HG03460 (cell line): ENCODE data around the gene LOC128125822.
A peak's percentile ranks its signal among the peaks of the same experiment; 100 is the strongest.

Experiments
- ATAC-seq: cut with Tn5 transposase; IDR thresholded peaks from one replicate; pipeline ENCODE4 v1.9.1; 2021; ENCODE audit not compliant: unreplicated experiment

LOC128125822 gene

GRCh38 chr6:63554782-63555181, 17.5 kb upstream of the LOC128125822 start:
- ATAC-seq, result no peak

GRCh38 chr6:63556369-63556768, 15.9 kb upstream of the LOC128125822 start:
- ATAC-seq, result no peak

DNA sequence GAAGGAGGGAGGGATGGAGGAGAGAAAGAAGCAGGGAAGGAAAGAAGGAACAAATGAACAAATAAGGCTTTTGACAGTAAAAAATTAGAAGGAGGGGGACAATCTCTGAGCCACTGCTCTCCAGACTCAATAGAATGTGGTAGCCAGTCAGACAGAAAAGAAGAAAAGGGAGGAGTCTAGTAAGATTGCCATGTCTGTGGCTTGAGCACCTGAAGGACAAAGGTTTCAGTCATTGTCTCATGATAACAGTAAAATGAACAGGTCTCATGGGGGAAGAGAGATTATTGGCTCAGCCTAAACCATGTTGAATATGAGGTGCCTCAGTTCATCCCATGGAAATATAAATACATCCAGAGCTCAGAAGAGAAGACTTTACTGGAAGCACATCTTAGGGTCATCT, 14.0 kb upstream of the LOC128125822 start:
- no peak for ATAC-seq

GRCh38 chr6:63560801-63561287, 11.4 kb upstream of the LOC128125822 start:
- ATAC-seq, result no peak

DNA sequence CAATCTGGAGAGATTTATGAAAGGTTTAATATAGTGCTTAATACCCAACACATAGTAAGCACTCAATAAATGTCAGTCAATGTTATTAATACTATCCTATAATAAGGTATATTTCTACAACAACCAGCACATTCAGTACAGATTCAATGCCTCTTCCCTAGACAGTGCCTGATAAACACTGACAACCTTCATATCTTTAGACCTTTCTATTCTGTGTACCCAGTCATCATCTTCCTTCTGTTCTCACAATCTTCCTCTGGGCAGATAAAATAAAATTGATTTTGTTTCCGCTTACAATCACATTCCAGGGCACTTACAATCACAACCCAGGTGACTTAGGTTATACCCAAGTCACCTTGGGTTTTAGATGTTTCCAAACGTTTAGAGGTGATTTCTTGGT, 11.0 kb upstream of the LOC128125822 start:
- no peak for ATAC-seq

DNA sequence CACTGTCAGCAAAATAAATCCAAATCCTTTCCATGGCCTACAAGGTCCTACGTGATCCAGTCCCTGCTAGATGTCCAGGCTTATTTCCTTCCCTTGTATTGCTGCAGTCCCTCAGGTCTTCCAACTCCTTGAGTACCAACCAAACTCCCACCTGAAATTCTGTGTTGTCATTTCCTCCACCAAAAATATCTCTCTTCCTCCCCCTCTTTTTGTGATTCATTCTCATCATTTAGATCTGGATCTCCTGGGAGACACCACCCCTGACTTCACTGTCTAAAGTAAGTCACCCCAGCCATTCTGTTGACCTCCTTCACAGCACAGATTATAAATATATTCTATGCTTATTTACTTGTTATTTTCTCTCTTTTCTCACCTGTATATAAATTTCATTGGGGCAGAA, 9.0 kb upstream of the LOC128125822 start:
- ATAC-seq, result no peak

DNA sequence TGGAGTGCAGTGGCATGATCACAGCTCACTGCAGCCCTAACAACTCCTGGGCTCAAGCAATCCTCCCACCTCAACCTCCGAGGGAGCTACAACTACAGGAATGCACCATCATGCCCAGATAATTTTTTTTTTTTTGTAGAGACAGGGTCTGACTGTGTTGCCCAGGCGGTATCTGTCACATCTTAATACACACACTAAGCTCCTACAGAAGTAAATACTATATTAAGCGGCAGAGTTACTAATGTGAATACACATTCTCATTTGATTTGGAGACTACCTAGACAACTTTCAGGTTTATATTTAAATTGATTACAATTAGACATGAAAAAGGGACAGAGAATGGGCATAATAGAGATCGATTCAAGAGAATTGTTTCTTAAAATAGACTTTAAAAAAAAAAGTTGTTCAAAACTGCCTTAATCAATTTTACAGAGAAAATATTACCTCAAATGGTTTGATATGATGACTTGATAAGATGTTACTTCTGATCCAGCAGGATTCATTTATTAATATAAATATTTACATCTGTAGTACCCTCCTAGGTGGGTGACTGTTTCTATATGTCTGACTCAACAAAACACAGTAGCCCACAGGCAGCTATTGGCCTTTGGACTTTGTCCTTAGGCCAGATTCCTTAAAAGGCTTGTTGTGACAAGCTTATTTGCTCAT, 7.1 kb upstream of the LOC128125822 start:
- no peak for ATAC-seq

GRCh38 chr6:63565727-63566596, 6.3 kb upstream of the LOC128125822 start:
- ATAC-seq, result no peak

- no peak for ATAC-seq
Observed at GRCh38 chr6:63567966-63568365, 4.3 kb upstream of the LOC128125822 start.

GRCh38 chr6:63571361-63572043, 778 bp upstream of the LOC128125822 start:
- no peak for ATAC-seq

- ATAC-seq, result peak; percentile 3
Observed at GRCh38 chr6:63572747-63573075, 431 bp downstream of the LOC128125822 start.

DNA sequence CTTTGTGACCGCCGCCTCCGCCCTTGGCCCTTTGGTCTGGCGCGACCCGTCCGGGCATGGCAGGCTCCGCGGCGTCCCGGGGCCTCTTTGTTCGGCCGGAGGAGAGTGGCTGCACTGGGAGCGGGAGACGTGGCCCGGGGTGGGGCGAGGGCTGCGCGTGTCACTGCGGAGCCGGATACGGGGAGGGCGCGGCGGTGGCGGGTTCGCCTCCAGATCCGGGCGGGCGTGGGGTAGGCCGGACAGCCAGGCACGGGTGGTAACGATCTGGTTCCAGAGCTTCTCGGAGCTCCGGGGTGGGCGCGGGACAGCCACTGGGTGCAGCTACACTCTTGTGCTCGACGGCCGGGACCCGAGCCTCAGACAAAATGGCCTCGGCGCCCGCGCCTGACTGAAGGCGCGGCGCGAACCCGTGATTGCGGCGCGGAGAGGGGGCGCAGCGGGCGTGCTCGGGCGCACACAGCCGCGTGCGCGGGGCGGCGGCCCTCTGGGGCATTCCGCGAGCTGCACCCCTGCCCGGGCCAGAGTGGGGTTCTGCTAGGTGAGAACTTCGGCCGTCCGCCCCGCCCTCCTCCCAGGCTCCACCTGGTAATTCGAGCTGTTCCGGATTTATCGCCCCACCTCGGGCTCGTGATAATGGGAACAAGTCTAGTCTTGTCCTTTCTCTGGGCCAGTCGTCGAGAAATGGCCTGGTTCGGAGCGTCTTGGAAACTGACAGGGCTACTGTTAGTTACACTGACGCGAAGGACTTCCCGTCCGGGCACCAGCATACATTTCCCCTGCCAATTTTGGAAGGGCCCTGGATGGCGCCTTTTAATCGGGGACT, 1.0 kb downstream of the LOC128125822 start:
- peak; percentile 40 for ATAC-seq

DNA sequence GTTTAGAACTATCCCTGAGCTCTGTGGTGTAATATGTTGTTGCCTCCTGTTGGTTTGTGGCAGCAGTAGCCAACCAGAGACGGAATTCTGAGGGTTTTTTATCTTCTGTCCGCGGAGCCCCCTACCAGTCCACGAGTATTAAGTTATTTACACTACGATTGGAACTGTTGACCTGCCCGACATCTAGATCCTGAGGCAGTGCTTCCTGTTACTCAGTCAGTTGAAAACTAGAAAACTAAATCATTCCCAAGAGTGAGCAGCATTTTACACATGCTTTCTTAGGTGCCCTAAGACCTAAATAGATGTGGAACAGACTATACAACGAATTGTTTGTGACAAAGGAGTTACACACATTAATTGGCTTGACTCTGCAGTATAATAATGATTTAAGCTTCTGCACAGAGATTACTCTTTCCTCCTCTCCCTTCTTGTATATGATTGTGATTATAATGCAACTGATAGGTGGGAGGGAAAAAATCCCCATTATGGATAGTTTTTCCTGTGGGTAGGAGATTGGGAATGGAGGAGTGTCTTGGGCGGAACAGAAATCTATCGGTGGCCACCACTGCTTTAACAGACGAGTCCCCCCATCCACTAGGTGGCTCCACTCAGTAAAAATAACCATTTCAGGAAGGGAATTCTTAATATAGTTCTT, 1.7 kb downstream of the LOC128125822 start:
- ATAC-seq, result no peak

DNA sequence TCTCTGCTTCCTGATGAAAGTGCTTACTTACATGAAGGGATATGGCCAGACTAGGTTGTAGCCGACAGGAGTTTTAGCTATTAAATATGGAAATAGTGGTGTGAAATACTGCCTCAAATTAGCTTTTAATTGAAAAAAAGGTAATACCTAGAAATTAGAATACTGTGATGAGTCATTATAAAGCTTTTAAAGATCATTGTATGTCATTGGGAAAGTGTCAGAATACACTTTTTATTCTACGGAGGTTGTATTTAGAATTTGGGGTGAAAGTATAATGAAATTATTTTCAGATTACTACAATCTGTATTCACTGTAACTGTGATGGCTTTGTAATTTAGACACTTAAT, 2.2 kb downstream of the LOC128125822 start:
- no peak for ATAC-seq

DNA sequence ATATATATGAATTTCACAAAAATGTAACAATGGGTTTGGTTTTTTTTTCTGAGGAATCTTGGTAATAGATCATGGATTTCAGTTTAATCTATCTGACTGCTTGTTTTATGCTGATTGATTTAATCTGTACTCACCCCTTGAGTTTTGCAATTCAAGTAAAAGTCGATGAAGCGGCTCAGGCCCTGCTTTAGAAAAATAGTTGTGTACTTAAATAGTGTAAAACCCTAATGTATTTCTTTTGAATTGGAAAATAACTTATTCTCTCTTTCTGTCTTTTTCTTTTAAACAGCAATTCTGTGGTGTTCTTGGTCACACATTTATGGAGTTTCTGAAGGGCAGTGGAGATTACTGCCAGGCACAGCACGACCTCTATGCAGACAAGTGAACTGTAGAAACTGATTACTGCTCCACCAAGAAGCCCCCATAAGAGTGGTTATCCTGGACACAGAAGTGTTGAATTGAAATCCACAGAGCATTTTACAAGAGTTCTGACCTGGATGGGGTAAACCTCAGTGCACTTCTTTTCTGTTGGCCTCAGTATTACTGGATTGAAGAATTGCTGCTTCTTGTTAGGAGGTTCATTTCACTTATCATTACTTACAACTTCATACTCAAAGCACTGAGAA, 4.0 kb downstream of the LOC128125822 start:
- no peak for ATAC-seq

DNA sequence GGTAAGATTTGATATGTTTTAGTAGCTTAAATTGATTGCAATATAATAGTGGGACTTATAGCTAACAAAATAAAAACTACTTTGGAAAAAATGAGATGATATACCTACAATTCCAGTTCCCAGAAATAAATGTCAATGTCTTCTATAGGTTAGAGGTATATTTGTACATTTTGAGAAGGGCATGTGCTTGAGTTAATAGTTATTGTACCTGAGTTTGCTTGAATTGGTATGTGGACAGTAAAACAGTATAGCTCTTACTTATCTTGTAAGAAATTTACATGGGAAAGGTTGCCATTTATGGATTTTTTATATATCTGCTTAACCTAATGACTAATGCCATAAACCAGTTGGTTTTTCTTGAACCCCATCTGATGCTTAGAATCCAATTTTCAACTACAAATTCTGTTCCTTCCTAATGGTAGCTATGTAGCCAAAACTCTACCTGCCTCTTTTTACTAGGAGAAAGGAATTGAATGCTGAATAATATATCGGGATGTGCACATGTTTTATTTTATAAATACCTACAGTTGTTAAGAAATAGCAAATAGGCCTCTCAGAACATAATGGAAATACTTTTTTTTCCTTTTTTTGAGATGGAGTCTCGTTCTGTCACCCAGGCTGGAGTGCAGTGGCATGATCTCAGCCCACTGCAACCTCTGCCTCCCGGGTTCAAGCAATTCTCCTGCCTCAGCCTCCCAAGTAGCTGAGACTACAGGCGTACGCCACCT, 4.9 kb downstream of the LOC128125822 start:
- ATAC-seq, result no peak

DNA sequence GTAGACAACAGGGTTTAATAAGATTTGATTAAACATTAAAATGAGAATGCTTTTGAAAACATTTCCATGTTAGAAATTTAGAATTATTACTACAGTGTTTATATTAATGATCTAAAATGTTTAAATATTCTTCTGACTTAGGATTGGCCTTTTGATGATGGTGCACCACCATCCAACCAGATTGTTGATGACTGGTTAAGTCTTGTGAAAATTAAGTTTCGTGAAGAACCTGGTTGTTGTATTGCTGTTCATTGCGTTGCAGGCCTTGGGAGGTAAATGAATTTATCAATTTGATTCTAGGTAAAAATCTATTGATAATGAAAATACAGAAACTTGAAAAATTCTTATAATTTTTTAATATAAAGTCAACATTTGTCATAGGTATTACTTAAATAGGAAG, 6.5 kb downstream of the LOC128125822 start:
- no peak for ATAC-seq

DNA sequence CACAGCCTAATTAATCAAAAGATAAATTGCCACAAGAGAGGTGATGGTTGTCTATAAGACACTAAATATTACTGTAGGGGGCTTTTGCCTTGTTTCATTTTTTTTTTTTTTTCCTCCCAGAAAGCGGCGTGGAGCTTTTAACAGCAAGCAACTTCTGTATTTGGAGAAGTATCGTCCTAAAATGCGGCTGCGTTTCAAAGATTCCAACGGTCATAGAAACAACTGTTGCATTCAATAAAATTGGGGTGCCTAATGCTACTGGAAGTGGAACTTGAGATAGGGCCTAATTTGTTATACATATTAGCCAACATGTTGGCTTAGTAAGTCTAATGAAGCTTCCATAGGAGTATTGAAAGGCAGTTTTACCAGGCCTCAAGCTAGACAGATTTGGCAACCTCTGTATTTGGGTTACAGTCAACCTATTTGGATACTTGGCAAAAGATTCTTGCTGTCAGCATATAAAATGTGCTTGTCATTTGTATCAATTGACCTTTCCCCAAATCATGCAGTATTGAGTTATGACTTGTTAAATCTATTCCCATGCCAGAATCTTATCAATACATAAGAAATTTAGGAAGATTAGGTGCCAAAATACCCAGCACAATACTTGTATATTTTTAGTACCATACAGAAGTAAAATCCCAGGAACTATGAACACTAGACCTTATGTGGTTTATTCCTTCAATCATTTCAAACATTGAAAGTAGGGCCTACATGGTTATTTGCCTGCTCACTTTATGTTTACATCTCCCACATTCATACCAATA, 7.8 kb downstream of the LOC128125822 start:
- no peak for ATAC-seq

DNA sequence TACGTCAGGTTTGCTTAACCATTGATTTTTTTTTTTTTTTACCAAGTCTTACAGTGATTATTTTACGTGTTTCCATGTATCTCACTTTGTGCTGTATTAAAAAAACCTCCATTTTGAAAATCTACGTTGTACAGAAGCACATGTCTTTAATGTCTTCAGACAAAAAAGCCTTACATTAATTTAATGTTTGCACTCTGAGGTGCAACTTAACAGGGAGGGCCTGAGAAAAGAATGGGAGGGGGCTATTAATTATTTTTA, 8.4 kb downstream of the LOC128125822 start:
- no peak for ATAC-seq
